Mucosa of stomach (tissue), 1 donor: ENCODE data around the gene SLC4A3.

Experiments
- H3K27me3 ChIP-seq: one replicate; pipeline ENCODE4 v1.7.0; 2013; ENCODE audit warnings: mild to moderate bottlenecking, low read length; ENCODE audit not compliant: control insufficient read depth, insufficient read depth
- H3K36me3 ChIP-seq: one replicate; pipeline ENCODE4 v1.7.0; 2013; ENCODE audit warnings: low read length; ENCODE audit not compliant: control insufficient read depth, insufficient read depth
- H3K4me1 ChIP-seq: one replicate; pipeline ENCODE4 v1.7.0; 2013; ENCODE audit warnings: mild to moderate bottlenecking, low read length; ENCODE audit not compliant: control insufficient read depth, insufficient read depth
- H3K4me3 ChIP-seq: one replicate; pipeline ENCODE4 v1.7.0; 2013; ENCODE audit warnings: low read length
- H3K9ac ChIP-seq: one replicate; pipeline ENCODE4 v1.7.0; 2013; ENCODE audit warnings: mild to moderate bottlenecking, low read length, moderate library complexity
- H3K9me3 ChIP-seq: one replicate; pipeline ENCODE4 v1.7.0; 2013; ENCODE audit warnings: mild to moderate bottlenecking, low read length, moderate library complexity; ENCODE audit not compliant: control insufficient read depth
- donor health status: Pancreatic carcinoma.

The SLC4A3 gene

DNA sequence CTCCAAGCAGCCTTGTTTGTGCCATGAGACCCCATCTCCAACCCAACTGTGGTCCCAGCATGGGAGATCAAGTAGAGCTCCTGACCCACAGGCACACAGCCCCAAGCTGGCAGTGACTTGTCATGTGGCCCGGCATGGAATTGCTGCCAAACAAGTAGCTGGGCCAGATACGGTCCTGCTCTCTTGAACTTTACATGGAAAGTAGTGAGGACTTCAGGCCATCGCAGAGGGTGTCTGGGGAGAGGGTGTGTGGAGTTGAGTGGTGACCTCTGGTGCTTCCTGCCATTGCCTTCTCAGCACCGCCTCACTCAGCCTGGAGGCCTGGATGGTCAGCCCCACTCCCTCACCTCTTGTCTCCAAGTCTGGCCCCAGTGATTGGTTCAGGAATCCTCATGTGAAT is 10.9 kb upstream of the SLC4A3 start:
- no peak overlapping the region for H3K4me3 ChIP-seq
- no peaks in the 10 kb centered on the region for H3K9me3 ChIP-seq
- H3K27me3 ChIP-seq = no peaks in the 10 kb centered on the region
- H3K4me1 ChIP-seq = no peaks in the 10 kb centered on the region
- no peak overlapping the region for H3K9ac ChIP-seq
- peaks cover 4% of the 10 kb centered on the region for H3K36me3 ChIP-seq

DNA sequence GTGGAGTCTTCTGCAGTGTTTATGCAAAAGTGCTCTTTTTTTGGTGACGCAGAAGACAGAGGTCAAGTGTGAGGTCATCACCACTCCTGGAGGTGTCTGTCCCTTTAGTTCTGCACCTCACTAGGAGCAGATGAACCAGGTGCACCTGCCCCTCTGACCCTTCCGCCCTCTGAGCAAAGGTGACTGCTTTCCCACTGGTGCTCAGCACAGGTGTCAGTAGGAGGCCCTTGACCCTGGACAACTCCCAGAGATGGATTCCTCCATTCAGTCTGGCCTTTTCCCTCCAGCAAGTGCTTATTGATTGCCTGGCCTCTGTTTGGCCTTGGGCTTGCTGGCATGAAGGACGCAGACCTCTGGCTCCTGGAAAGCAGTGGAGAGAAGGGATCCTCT is 8.7 kb upstream of the SLC4A3 start:
- H3K9me3 ChIP-seq = no peaks in the 10 kb centered on the region
- no peaks in the 10 kb centered on the region for H3K27me3 ChIP-seq
- peaks cover 4% of the 10 kb centered on the region for H3K36me3 ChIP-seq
- no peak overlapping the region for H3K9ac ChIP-seq
- no peaks in the 10 kb centered on the region for H3K4me1 ChIP-seq
- H3K4me3 ChIP-seq = no peak overlapping the region

GRCh38 chr2:219619235-219619634 is 8.2 kb upstream of the SLC4A3 start:
- H3K27me3 ChIP-seq = no peaks in the 10 kb centered on the region

DNA sequence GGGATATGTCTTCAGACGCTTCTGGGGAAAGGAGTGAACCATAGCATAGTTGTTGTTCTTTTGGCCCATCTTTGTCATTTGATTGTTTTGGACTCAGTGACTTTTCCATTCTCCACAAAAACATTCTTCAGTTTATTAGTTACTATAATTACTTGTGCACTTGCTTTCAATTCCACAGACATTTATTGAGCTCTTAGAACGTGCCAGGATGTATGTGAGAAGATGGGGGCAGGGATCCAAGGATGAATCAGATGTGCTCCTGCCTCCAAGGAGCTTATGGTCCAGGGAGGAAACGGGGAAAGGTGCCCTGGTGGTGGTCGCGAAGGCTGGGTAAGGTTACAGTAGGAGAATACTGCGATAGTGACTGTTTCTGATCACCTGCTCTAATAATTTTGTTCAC is 6.9 kb upstream of the SLC4A3 start:
- Histone ChIP-seq H3K4me1 (no peaks in the 10 kb centered on the region), H3K36me3 (peaks cover 4% of the 10 kb centered on the region), H3K9me3 (no peaks in the 10 kb centered on the region), H3K27me3 (no peaks in the 10 kb centered on the region), H3K9ac (no peak overlapping the region), H3K4me3 (no peak overlapping the region)

More at GRCh38 chr2:219619235-219619634, 8.2 kb upstream of the SLC4A3 start:
- H3K4me1 ChIP-seq = no peaks in the 10 kb centered on the region
- no peak overlapping the region for H3K9ac ChIP-seq
- H3K9me3 ChIP-seq = no peaks in the 10 kb centered on the region
- no peak overlapping the region for H3K4me3 ChIP-seq
- H3K36me3 ChIP-seq = peaks cover 4% of the 10 kb centered on the region

GRCh38 chr2:219621935-219622334 is 5.5 kb upstream of the SLC4A3 start:
- no peak overlapping the region for H3K9ac ChIP-seq
- H3K4me3 ChIP-seq = no peak overlapping the region
- H3K9me3 ChIP-seq = no peaks in the 10 kb centered on the region
- no peaks in the 10 kb centered on the region for H3K36me3 ChIP-seq
- peaks cover 7% of the 10 kb centered on the region for H3K27me3 ChIP-seq
- no peaks in the 10 kb centered on the region for H3K4me1 ChIP-seq

DNA sequence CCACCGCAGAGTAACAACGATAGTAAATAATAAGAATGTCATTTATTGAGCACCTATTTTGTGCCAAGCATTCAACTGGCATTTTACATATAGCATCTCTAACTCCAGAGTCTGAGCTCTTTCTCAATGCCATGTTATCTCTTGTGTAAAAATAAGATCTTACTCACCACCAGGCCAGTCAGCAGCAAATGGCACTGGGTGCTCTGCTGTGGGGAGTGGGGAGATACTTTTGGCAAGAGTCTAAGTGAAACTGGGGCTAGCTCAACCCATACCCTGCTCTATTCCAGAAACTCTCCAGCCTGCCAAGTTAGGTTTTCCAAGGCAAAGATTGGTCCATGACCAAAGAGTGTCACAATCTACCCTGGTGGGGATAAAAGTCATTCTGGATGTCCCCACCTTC is 5.0 kb upstream of the SLC4A3 start:
- Histone ChIP-seq H3K9ac (no peak overlapping the region), H3K4me1 (no peaks in the 10 kb centered on the region), H3K9me3 (no peaks in the 10 kb centered on the region)

DNA sequence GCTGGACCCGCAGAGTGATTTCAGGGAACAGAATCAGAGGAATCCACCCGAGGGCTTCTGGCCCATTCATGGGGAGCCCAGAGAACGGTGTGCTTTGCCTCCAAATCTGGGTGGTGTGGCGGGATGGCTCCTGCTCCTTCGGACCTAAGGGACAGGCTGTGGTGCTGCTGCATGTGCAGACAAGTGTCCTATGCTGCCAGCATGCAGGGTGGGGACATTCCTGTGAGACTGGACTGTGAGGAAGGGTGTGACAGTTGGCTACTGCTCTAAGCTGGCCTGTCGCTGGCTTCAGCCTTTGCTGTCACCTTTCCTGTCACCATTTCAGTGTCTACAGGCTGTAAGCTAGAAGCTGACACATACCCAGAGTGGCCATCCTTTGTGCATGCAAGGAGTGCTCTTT is 2.9 kb upstream of the SLC4A3 start:
- Histone ChIP-seq H3K4me3 (no peak overlapping the region), H3K9me3 (no peaks in the 10 kb centered on the region), H3K36me3 (no peaks in the 10 kb centered on the region), H3K4me1 (peaks cover 4% of the 10 kb centered on the region), H3K27me3 (peaks cover 26% of the 10 kb centered on the region), H3K9ac (no peak overlapping the region)

More for the DNA sequence above, 5.0 kb upstream of the SLC4A3 start:
- no peak overlapping the region for H3K4me3 ChIP-seq
- H3K27me3 ChIP-seq = peaks cover 9% of the 10 kb centered on the region
- H3K36me3 ChIP-seq = no peaks in the 10 kb centered on the region

GRCh38 chr2:219625179-219625578 is 2.3 kb upstream of the SLC4A3 start:
- peaks cover 32% of the 10 kb centered on the region for H3K27me3 ChIP-seq
- H3K4me3 ChIP-seq = no peak overlapping the region
- H3K4me1 ChIP-seq = peaks cover 4% of the 10 kb centered on the region
- H3K9me3 ChIP-seq = no peaks in the 10 kb centered on the region
- no peaks in the 10 kb centered on the region for H3K36me3 ChIP-seq
- no peak overlapping the region for H3K9ac ChIP-seq

DNA sequence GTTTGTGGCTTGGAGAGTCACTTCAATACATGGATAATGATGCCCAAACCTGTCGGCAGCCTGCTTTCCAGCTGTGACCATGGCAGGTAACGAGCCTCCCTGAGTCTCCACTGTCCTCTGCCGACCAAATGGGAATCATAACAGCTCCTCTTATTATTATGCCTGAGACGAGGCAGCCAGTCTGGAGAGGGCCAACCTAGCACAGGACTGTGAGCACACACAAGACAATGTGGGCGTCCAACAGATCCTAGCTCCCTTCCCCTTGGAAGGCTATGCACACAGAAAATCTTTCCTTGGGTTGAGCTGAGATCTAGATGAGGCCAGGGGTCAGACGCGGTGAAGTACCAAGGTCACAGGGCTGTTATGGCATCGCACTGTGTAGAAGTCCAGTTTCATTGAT is 890 bp upstream of the SLC4A3 start:
- H3K9ac ChIP-seq = no peak overlapping the region

GRCh38 chr2:219628235-219628985 is 980 bp downstream of the SLC4A3 start:
- peaks cover 33% of the 10 kb centered on the region for H3K27me3 ChIP-seq
- no peak overlapping the region for H3K4me3 ChIP-seq
- no peak overlapping the region for H3K9ac ChIP-seq
- H3K4me1 ChIP-seq = peaks cover 4% of the 10 kb centered on the region
- H3K9me3 ChIP-seq = no peaks in the 10 kb centered on the region
- H3K36me3 ChIP-seq = no peaks in the 10 kb centered on the region

More for the DNA sequence above, 890 bp upstream of the SLC4A3 start:
- H3K36me3 ChIP-seq = no peaks in the 10 kb centered on the region
- no peak overlapping the region for H3K4me3 ChIP-seq
- peaks cover 33% of the 10 kb centered on the region for H3K27me3 ChIP-seq
- peaks cover 4% of the 10 kb centered on the region for H3K4me1 ChIP-seq
- H3K9me3 ChIP-seq = no peaks in the 10 kb centered on the region

DNA sequence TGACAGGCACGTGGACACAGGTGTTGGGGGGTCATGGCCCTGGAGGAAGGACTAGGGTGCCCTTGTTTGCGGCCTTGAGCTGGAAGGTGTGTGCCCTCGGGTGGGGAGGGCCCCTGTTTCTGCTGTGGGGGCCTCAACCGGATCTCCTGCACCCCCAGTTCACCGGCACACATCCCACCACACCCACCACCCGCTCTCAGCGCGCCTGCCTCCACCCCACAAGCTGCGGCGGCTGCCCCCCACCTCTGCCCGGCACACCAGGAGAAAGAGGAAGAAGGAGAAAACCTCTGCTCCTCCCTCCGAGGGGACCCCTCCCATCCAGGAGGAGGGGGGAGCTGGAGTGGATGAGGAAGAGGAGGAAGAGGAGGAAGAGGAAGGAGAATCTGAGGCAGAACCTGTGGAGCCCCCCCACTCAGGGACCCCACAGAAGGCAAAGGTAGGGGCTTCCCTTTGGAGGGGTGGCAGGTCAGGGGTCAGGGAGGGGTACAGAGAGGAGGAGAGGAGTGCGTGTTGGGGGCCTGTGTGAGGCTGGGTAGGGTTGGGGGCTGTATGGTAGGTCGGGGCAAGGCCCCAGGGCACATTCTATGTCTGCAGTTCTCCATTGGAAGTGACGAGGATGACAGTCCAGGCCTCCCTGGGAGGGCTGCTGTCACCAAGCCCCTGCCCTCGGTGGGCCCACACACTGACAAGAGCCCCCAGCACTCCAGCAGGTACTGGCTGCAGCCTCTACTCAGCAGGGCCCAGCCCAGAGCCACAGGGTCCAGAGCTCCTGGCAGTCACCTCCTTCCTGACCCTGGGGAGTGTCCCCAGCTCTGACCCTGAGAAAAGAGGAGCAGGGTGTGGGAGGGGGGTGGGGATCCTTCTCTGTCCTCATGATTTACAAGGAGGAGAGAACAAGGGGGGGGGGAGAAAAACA is 1.8 kb downstream of the SLC4A3 start:
- H3K9me3 ChIP-seq = no peaks in the 10 kb centered on the region

DNA sequence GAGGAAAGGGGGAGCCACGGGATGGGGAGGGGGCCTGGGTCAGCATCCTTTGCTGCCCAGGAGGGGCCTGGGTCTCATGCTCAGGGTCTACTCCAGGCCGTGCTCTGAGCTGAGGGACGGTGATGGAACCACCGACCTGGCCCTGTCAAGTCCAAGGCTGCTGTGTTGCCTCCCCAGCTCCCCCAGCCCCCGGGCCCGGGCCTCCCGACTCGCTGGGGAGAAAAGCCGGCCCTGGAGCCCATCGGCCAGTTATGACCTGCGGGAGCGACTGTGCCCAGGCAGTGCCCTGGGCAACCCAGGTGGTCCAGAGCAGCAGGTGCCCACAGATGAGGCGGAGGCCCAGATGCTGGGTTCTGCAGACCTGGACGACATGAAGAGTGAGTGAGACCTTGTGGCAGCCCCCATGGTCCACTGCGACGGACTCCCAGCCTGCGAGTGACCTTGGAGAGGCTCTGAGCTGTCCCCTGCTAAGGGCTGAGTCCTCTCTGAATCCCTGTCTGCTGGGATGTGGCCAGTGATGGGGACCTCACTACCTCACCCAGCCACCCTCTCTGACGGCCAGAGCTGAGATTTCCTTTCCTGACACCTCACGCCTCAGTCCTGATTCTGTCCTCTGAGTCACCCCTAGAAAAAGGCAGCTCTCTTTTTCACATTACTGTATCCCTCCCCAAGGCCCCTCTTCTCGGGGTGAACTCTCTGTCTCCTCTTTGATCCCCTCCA is 2.7 kb downstream of the SLC4A3 start:
- H3K9ac ChIP-seq = no peak overlapping the region
- H3K36me3 ChIP-seq = no peaks in the 10 kb centered on the region
- H3K4me3 ChIP-seq = no peak overlapping the region
- peaks cover 33% of the 10 kb centered on the region for H3K27me3 ChIP-seq
- H3K4me1 ChIP-seq = peaks cover 4% of the 10 kb centered on the region
- no peaks in the 10 kb centered on the region for H3K9me3 ChIP-seq

More for the DNA sequence above, 1.8 kb downstream of the SLC4A3 start:
- H3K4me3 ChIP-seq = no peak overlapping the region
- peaks cover 33% of the 10 kb centered on the region for H3K27me3 ChIP-seq
- H3K4me1 ChIP-seq = peaks cover 4% of the 10 kb centered on the region
- H3K9ac ChIP-seq = no peak overlapping the region
- no peaks in the 10 kb centered on the region for H3K36me3 ChIP-seq
